GM21390 (cell line): ENCODE measurements around the gene ALDH4A1.
"Not testable (repeated sequence)": the region's sequence is repeated elsewhere in the genome, so short reads cannot be mapped to it uniquely, and the experiment has no call there.

ENCODE experiments used
- ATAC-seq: cut with Tn5 transposase; IDR thresholded peaks from one replicate; pipeline ENCODE4 v1.9.1; 2021; ENCODE audit not compliant: unreplicated experiment

Gene ALDH4A1

GRCh38 chr1:18879215-18879790, 23.1 kb downstream of the ALDH4A1 start:
- no peak for ATAC-seq

DNA sequence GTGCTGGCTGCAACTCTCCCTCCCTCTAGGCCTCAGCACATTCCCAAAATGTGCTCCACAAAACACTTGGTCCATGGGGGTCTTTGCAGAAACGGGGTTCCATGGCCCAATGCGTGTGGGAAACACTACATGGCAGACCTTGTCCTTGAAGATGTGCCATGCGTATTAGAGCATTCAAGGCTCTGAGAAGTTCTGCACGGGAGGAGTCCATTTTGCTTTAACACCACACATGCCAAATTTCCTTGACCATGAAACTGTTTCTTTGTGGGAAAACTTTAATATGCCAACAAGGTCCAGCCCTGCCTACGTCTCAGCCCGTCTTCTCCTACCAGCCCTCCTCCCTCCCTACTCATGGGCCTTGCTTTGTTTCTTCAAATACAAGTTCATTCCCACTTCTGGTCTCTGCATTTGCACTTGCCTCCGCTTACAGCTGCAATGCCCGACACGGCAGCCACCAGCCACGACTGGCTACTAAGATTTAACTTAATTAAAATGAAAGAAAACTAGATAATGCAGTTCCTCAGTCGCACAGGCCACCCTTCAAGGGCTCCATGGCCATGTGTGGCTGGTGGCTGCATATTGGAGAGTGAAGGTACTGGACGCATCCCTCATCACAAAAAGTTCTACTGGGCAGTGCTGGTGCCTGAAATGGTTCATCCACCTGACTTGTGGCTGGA, 23.7 kb downstream of the ALDH4A1 start:
- no peak for ATAC-seq

GRCh38 chr1:18877282-18877681, 25.1 kb downstream of the ALDH4A1 start:
- ATAC-seq = no peak

DNA sequence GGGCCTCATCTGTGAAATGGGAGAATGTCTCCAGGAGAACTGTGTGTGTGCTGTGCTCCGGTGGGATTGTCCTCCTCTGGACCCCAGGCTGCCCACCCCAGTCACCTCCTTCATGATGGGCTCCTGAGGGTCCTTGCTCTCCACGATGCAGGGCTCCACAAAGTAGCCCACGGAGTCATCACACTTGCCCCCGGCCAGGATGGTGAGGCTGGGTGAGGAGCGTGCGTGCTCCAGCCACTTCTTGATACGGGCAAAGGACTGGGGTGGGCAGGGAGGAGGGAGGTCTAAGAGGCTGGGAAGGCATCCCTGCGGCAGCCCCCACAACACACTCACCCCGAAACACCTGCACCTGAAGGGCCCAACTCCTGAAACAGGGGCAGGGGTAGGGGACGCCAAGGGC, 26.1 kb downstream of the ALDH4A1 start:
- no peak for ATAC-seq

DNA sequence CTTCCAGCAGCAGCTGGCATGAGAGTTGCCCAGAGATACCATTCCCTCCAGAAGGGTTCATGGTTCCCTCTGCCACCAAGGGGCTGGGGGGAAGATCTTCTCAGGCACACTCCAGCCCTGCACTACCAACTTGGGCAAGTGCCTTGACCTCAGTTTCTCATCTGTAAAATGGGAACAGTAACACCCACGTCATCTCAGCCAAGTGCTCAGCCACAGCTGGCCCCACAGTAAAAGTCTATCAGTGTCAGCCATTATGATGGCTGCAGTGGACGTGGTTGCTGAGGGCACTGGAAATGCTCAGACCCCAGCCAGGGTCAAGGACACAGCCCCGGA, 26.6 kb downstream of the ALDH4A1 start:
- no peak for ATAC-seq

- ATAC-seq = no peak
These were observed 27.1 kb downstream of the ALDH4A1 start for GRCh38 chr1:18875107-18875795.

- ATAC-seq = no peak
These were observed 27.8 kb downstream of the ALDH4A1 start for GRCh38 chr1:18874600-18874999.

GRCh38 chr1:18874036-18874435, 28.3 kb downstream of the ALDH4A1 start:
- no peak for ATAC-seq

- ATAC-seq = no peak
These were observed 30.2 kb downstream of the ALDH4A1 start for GRCh38 chr1:18872071-18872611.

- ATAC-seq = no peak
These were observed 30.8 kb downstream of the ALDH4A1 start for GRCh38 chr1:18871401-18872070.

DNA sequence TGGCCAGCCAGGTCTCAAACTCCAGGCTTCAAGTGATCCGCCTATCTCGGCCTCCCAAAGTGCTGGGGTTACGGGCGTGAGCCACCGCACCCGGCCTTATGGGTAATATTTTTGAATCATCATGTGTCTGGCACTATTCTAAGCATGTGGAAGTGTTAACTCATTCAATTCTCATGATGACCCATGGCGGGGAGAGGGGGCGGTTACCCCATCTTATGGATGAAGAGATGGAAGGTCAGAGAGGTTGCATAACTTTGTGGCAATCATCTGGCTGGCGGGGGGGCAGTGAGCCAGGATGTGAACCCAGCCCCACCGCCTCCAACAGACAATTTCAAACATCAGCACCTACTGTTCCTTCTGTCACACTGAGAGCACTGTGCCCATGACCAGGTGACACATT, 31.4 kb downstream of the ALDH4A1 start:
- ATAC-seq = no peak

DNA sequence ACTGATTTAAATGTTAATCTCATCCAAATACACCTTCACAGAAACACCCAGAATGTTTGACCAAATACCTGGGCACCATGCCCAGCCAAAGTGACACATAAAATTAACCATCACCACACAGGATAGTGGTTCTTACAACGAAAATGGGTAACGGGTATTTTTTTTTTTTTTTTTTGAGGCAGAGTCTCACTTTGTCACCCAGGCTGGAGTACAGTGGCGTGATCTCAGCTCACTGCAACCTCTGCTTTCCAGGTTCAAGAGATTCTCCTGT, 31.8 kb downstream of the ALDH4A1 start:
- ATAC-seq = not testable (repeated sequence)

DNA sequence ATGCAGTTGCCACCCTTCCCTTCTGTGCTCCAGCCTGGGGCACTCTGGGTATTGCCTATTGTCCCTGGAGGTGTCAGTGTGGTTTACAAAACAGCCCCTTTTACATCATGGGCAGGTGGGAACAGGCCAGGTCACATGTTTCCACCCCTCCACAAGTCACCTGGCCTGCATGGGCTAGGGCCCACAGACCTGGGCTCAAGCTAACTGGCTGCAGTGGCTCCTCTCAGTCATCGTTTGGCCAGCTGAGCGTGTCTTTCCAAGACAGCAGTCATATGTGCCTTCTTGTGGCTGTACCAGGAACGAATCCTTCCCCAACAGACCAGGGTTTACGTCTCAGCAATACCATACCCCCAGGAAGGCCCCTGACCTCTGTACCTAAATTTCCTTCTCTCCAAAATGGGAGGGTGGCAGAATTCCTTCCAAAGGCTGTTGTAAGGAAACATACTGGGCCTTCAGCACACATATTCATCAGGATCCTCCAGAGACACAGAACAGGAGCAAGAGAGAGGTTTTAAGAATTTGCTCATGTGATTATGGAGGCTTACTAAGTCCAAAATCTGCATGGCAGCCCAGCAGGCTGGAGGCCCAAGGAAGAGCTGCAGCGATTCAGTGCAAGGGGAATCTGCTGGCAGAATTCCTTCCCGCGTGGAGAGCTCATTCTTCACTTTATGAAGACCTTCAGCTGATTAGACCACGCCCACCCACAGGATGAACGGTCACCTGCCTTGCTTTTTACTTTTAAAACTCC, 32.3 kb downstream of the ALDH4A1 start:
- ATAC-seq = no peak

DNA sequence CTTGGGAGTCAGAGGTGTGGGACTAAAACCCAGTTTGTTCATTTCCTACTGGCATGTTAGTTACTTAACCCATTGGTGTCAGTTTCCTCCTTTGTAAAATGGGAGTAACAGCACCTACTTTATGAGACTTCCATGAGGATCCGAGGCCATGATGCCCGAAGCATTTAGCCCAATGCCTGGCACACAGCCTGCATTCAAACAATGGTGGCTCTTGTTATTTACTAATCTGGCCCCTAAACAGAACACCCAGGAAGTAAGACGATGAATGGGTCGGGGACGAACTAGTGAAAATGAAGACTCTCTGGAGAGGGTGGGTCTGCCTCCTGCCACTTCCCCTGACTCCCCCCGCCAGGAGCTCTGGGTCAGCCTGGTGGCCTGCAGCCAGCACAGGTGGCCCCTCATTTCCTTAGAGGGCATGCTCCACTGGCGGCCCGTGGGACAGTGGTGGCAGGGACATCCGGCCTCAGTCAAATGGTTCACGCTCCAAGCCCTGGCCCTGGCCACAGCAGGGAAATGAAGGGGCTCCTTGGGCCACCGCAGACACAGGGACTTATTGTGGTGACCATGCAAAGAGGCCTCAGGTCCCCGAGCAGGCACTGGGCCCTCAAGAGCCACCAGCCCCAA, 33.4 kb downstream of the ALDH4A1 start:
- ATAC-seq = no peak

DNA sequence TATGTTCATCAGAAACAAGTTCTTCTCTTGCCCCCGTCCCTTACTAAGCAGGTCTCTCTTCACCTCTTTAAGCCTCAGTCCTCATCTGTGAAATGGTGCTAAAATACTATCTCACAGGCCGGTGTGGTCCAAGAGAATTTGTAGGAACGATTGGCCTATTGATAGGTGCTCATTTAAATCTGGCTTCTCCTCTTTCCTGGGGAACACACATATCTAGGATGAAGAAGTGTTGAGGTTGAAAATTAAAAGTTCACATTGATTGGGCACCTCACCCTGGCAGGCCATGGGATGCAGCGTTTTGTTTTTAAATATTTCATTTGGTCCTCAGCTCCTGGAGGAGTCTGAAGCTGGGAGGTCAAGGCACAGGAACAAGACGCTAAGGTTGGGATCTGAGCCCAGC, 34.0 kb downstream of the ALDH4A1 start:
- no peak for ATAC-seq

DNA sequence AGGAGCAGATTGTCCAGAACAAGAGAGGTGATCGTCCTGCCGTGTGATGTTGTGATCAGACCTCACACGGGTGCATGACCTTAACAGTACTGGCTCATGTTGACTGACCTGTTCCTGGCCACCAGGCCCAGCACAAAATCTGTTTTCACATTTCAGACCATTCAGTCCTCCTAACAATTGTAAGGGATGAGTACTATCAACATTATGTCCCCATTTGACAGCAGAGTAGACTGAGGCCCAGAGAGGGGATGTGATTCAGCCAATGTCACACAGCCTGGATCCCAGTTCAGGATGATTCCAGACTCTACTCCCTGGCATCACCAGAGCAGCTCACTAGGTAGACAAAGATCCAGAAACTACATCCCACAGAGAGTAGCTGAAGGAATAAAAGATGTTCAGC, 35.5 kb downstream of the ALDH4A1 start:
- ATAC-seq = no peak

DNA sequence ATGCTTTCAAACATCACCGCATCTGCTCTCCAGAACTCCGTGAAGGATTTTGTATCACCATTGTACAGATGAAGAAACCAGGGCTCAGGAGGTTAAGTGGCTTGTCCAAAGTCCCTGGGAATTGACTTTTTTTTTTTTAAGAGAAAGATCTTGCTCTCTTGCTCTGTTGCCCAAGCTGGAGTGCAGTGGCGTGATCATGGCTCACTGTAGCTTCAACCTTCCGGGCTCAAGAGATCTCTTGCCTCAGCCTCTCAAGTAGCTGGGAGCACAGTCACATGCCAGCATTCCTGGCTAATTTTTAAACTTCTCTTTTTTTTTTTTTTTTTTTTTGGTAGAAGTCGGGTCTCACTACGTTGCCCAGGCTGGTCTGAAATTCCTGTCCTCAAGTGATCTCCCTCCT, 36.0 kb downstream of the ALDH4A1 start:
- ATAC-seq = no peak

- ATAC-seq = no peak
These were observed 37.2 kb downstream of the ALDH4A1 start for GRCh38 chr1:18865176-18865575.

- ATAC-seq = no peak
These were observed 40.8 kb downstream of the ALDH4A1 start for GRCh38 chr1:18861590-18861989.

DNA sequence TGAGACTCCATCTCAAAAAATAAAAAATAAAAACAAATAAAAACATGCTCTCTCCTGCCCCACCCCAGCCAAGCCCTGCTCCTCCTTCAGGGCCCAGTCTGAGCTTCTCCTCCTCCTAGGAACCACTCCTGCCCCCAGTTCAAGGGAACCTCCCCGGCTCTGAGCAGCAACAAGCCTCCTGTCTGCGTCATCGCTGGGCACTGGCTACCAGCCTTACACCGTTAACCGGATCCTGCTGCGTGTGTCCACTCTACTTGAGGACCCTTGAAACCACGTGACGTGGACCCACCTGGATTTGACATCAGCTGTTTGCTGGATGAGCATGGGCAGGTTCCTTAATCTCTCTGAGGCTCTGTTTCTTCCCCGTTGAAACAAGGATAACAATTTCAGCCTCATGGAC, 41.3 kb downstream of the ALDH4A1 start:
- ATAC-seq = no peak

DNA sequence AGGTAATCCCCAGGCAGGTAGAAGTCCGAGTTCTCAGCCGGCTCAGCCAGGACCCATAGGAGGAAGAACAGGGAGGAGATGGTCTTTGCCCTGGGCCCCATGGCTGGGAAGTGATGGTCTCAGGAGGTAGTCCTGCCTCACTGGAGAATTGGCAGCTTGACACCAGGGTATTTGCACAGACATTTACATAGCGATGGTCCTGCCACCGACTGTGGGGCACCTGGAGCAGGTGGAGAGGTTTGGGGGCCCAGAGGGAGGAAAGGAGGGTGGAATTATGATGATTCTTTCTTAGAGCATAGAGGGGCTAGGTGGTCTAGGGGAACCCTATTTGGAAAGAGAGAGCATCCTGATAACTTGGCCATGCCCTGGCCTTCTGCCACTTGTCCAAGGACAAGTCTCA, 42.8 kb downstream of the ALDH4A1 start, which contains the start of gene TAS1R2:
Gene TAS1R2 (minus strand): TSS at position 101 of the 400 bp plus-strand sequence. CDS start 0 bp downstream, at position 101.
- ATAC-seq = no peak
